SH-SY5Y (cell line): ENCODE data around the gene GCK.

Experiments used
- GATA2 ChIP-seq: IDR thresholded peaks from 2 replicates; pipeline ENCODE4 v1.6.1; 2011; ENCODE audit warnings: mild to moderate bottlenecking, low read depth, low read length
- GATA3 ChIP-seq: IDR thresholded peaks from 2 replicates; pipeline ENCODE4 v1.6.1; 2011; ENCODE audit warnings: low read depth, mild to moderate bottlenecking, low read length, moderate library complexity

- TF ChIP-seq GATA2: no peak
- no peak for TF ChIP-seq GATA3
These were observed 40.2 kb downstream of the GCK start for GRCh38 chr7:44148961-44149536.
